SK-N-SH (cell line): Measurements from ENCODE around the gene PTK6. TPM values are rescaled to one million over a fixed set of nuclear protein-coding genes. Genes with fewer than 3 reads are reported as not detected.

Experiments used
- CTCF ChIA-PET: fragments of 300-600, 350-600 bp; formaldehyde crosslinking; extraction: SDS; loops from one replicate; lab custom pipeline; 2021; lab: Yijun Ruan, JAX
- POLR2A ChIA-PET: fragments of 350-600 bp; sonication (Branson Sonifier 250); formaldehyde crosslinking; extraction: SDS; loops from one replicate; lab custom pipeline; 2020; ENCODE audit warnings: antibody characterized with exemption, inconsistent platforms; lab: Yijun Ruan, JAX
- DNase-seq: peaks from one replicate; pipeline ENCODE4 v3.0.0; 2012
- H2AFZ ChIP-seq: fragments of 200-600 bp; sonication (generic); 2 replicates; pipeline ENCODE4 v1.8.1; 2016; ENCODE audit warnings: antibody characterized with exemption, mild to moderate bottlenecking, low read depth
- H3F3A ChIP-seq: fragments of 200-600 bp; sonication (generic); replicated peaks from 2 replicates; pipeline ENCODE3; 2016; ENCODE audit warnings: antibody characterized with exemption, mild to moderate bottlenecking; ENCODE audit not compliant: insufficient read depth
- H3K27ac ChIP-seq, 2 experiments: fragments of 200-500 bp in 1 of 2; fragments of 200-600 bp in 1 of 2; sonication (Bioruptor generic) in 1 of 2; sonication (generic), shearing (Covaris generic) in 1 of 2; 2 replicates each; pipeline versions ENCODE4 v1.5.1 to v1.6.1; 2014 to 2016; ENCODE audit warnings: low read depth in 2 of 2, inconsistent platforms in 1 of 2, low read length in 1 of 2, mild to moderate bottlenecking in 1 of 2, mixed read lengths in 1 of 2
- H3K27me3 ChIP-seq: fragments of 200-600 bp; sonication (generic), shearing (Covaris generic); 2 replicates; pipeline ENCODE4 v1.6.1; 2016; ENCODE audit warnings: mixed run types; ENCODE audit not compliant: insufficient read depth
- H3K36me3 ChIP-seq, 2 experiments: fragments of 200-500 bp in 1 of 2; fragments of 200-600 bp in 1 of 2; sonication (Bioruptor generic) in 1 of 2; sonication (generic) in 1 of 2; replicated peaks in 1 of 2; 2 replicates each; pipeline versions ENCODE3 to v1.5.1; 2014 to 2016; ENCODE audit warnings: low read length in 1 of 2, mild to moderate bottlenecking in 1 of 2; ENCODE audit not compliant: insufficient read depth in 2 of 2, control insufficient read depth in 1 of 2
- H3K4me1 ChIP-seq, 2 experiments: fragments of 200-500 bp in 1 of 2; fragments of 200-600 bp in 1 of 2; sonication (Bioruptor generic) in 1 of 2; sonication (generic), shearing (Covaris generic) in 1 of 2; 2 replicates each; pipeline versions ENCODE4 v1.5.1 to v1.6.1; 2014 to 2016; ENCODE audit warnings: low read depth in 1 of 2, low read length in 1 of 2, mixed run types in 1 of 2; ENCODE audit not compliant: insufficient read depth in 2 of 2, control insufficient read depth in 1 of 2
- H3K4me2 ChIP-seq: fragments of 200-600 bp; sonication (generic), shearing (Covaris generic); 2 replicates; pipeline ENCODE4 v1.6.1; 2017; ENCODE audit warnings: mixed run types
- H3K4me3 ChIP-seq, 2 experiments: fragments of 200-500 bp in 1 of 2; fragments of 200-600 bp in 1 of 2; sonication (Bioruptor generic) in 1 of 2; sonication (generic), shearing (Covaris generic) in 1 of 2; 2 replicates each; pipeline versions ENCODE4 v1.5.1 to v1.8.1; 2014 to 2016; ENCODE audit warnings: low read depth in 2 of 2, inconsistent platforms in 1 of 2, low read length in 1 of 2, mild to moderate bottlenecking in 1 of 2, mixed read lengths in 1 of 2, moderate library complexity in 1 of 2
- H3K79me2 ChIP-seq: fragments of 200-600 bp; sonication (generic); 2 replicates; pipeline ENCODE4 v1.8.1; 2017; ENCODE audit warnings: mild to moderate bottlenecking; ENCODE audit not compliant: insufficient read depth
- H3K9ac ChIP-seq: fragments of 200-600 bp; sonication (generic); 2 replicates; pipeline ENCODE4 v1.6.1; 2017; ENCODE audit warnings: mixed run types
- H3K9me2 ChIP-seq: fragments of 200-600 bp; sonication (generic); 2 replicates; pipeline ENCODE4 v1.6.1; 2017; ENCODE audit warnings: mixed run types
- H3K9me3 ChIP-seq: fragments of 200-600 bp; sonication (generic); 2 replicates; pipeline ENCODE4 v1.6.1; 2017; ENCODE audit warnings: mixed run types, mild to moderate bottlenecking, moderate library complexity
- H4K20me1 ChIP-seq: fragments of 200-600 bp; sonication (generic); 2 replicates; pipeline ENCODE4 v1.6.1; 2017; ENCODE audit warnings: mild to moderate bottlenecking, mixed run types; ENCODE audit not compliant: insufficient read depth
- ELF1 ChIP-seq: IDR thresholded peaks from 2 replicates; pipeline ENCODE4 v1.4.0; 2012
- EZH2phosphoT487 ChIP-seq: fragments of 200-600 bp; sonication (generic); IDR thresholded peaks from 2 replicates; pipeline ENCODE4 v1.6.1; 2017; ENCODE audit warnings: low read depth, mixed run types, mild to moderate bottlenecking, antibody characterized with exemption, moderate library complexity, borderline replicate concordance
- FOSL2 ChIP-seq: IDR thresholded peaks from 2 replicates; pipeline ENCODE4 v1.4.0; 2012; ENCODE audit warnings: low read depth, mild to moderate bottlenecking, moderate library complexity, borderline replicate concordance
- FOXJ3 ChIP-seq: sonication (generic); formaldehyde crosslinking; IDR thresholded peaks from 2 replicates; pipeline ENCODE4 v1.5.1; 2020; ENCODE audit warnings: mild to moderate bottlenecking, missing genetic modification reagents
- GABPA ChIP-seq: IDR thresholded peaks from 2 replicates; pipeline ENCODE4 v1.4.0; 2012; ENCODE audit warnings: low read depth, mild to moderate bottlenecking
- GATA2 ChIP-seq: sonication (generic); formaldehyde crosslinking; IDR thresholded peaks from 2 replicates; pipeline ENCODE4 v1.5.0; 2020; ENCODE audit warnings: mild to moderate bottlenecking, missing genetic modification reagents
- JUND ChIP-seq: IDR thresholded peaks from 2 replicates; pipeline ENCODE4 v1.4.0; 2012
- MXI1 ChIP-seq: IDR thresholded peaks from 2 replicates; pipeline ENCODE4 v1.6.1; 2012; ENCODE audit warnings: mild to moderate bottlenecking, low read depth, low read length, improper control_type of control experiment
- NFIC ChIP-seq: IDR thresholded peaks from 2 replicates; pipeline ENCODE4 v1.4.0; 2012; ENCODE audit warnings: borderline replicate concordance
- NRF1 ChIP-seq: IDR thresholded peaks from 2 replicates; pipeline ENCODE4 v1.6.1; 2012; ENCODE audit warnings: low read depth, mild to moderate bottlenecking, low read length
- POLR2AphosphoS5 ChIP-seq: IDR thresholded peaks from 2 replicates; pipeline ENCODE4 v1.6.1; 2012; ENCODE audit warnings: low read depth, low read length
- RAD21 ChIP-seq: IDR thresholded peaks from 2 replicates; pipeline ENCODE4 v1.6.1; 2012; ENCODE audit warnings: mild to moderate bottlenecking, low read length
- RCOR1 ChIP-seq: fragments of 150-350 bp; IDR thresholded peaks from 2 replicates; pipeline ENCODE4 v1.6.1; 2017; ENCODE audit warnings: antibody characterized with exemption, low read length
- RXRA ChIP-seq: IDR thresholded peaks from 2 replicates; pipeline ENCODE4 v1.4.0; 2012; ENCODE audit warnings: low read depth, mild to moderate bottlenecking, borderline replicate concordance
- TAF1 ChIP-seq: IDR thresholded peaks from 2 replicates; pipeline ENCODE4 v1.6.1; 2012; ENCODE audit warnings: low read depth, mild to moderate bottlenecking, low read length, moderate library complexity, borderline replicate concordance
- TCF12 ChIP-seq: IDR thresholded peaks from 2 replicates; pipeline ENCODE4 v1.4.0; 2012
- TEAD4 ChIP-seq: IDR thresholded peaks from 2 replicates; pipeline ENCODE4 v1.4.0; 2012; ENCODE audit warnings: mild to moderate bottlenecking, borderline replicate concordance; ENCODE audit not compliant: insufficient read depth
- YY1 ChIP-seq: IDR thresholded peaks from 2 replicates; pipeline ENCODE4 v1.4.0; 2012; ENCODE audit warnings: low read depth, mild to moderate bottlenecking
- WGBS: methylation state at CpG from one replicate; pipeline ENCODE4 v1.1.6; 2017; ENCODE audit warnings: low lambda C conversion rate; 5-methylcytosine and 5-hydroxymethylcytosine counted together
- polyA plus RNA-seq, 3 experiments: library from polyadenylated mRNA; depleted of rRNA; stranded (reverse); fragments of >200 nt; gene quantifications; 2 replicates each; pipeline ENCODE4 v1.2.3, GENCODE V29; 2012
- TF ChIP-seq, protein P1 (sequence below): IDR thresholded peaks from 2 replicates; pipeline ENCODE4 v1.6.1; 2012; ENCODE audit warnings: mild to moderate bottlenecking, low read depth, low read length, moderate library complexity
- TF ChIP-seq, protein P2 (sequence below): fragments of 200-600 bp; sonication (generic); IDR thresholded peaks from 2 replicates; pipeline ENCODE4 v1.6.1; 2017; ENCODE audit warnings: antibody characterized with exemption, mild to moderate bottlenecking, moderate library complexity
- TF ChIP-seq, protein P3 (sequence below): IDR thresholded peaks from 2 replicates; pipeline ENCODE4 v1.4.0; 2012; ENCODE audit warnings: low read depth

The PTK6 gene
- polyA plus RNA-seq, 1 of the 3 experiments (the other 2 are of a cell fraction), result 0.07 TPM

DNA sequence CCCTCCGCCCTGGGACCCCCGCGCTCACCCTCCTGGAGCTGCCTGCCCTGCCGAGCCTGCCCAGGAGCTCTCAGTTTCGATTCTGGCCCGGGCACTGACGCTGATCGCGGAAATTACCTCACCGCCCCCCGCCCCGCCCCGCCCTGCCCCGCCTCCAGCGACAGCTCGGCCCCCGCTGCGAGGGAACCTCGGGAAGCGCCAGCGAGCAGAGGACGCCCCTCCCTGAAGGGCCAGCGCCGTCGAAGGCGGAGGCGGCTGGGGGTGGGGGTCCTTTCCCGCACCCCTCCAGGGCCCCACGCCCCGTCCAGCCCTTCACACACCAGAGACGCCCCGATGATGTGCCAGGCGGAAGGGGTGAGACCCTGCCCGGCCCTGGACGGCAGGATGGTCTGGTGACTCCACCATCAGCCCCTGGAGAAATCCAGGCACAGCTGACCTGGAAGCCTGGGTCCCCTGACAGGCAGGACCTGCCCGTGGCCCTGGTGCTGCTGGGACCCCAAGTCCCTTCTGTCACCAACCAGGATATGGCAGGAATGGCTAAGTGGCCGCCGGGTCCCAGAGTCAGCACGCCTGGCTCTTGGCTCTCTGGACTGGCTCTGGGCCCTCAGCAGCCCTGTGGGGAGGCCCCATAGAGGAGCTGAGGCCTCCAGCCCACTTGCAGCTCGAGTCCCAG, 37.1 kb upstream of the PTK6 start, which contains the start of gene HELZ2:
Gene HELZ2, minus strand, starts transcription at position 84 of the 673 bp plus-strand sequence. CDS start 1,854 bp downstream, outside the sequence.
- Histone ChIP-seq H2AFZ (peak within 1 kb of the TSS; percentile 84), H3K9me3 (no peaks in the 10 kb centered on the region), H3K79me2 (peaks cover 8% of the 10 kb centered on the region; the same call in 1 of the 2 replicates), H3K4me3 (peak within 1 kb of the TSS; percentile 79 to 80), H3K36me3 (peaks cover 0 to 6% of the 10 kb centered on the region in 2 experiments), H4K20me1 (no peaks in the 10 kb centered on the region), H3K4me2 (peak within 1 kb of the TSS; percentile 95), H3K27me3 (no peaks in the 10 kb centered on the region), H3K9me2 (no peaks in the 10 kb centered on the region), H3F3A (no peaks in the 10 kb centered on the region), H3K27ac (peak within 1 kb of the TSS in 1 of 2 experiments; percentile 71; a peak in 1 of 4 replicates), H3K4me1 (peaks cover 3 to 28% of the 10 kb centered on the region in 2 experiments; a peak in 2 of 4 replicates), H3K9ac (peak within 1 kb of the TSS; percentile 73)
- peak; percentile 90 for DNase-seq
- 15% methylated on average over 13 of the region's 40 CpGs for WGBS
- ChIA-PET POLR2A (interaction anchor here (0.8 to 1.0 kb wide), 3 partner anchors 25 to 53 kb away, joined by 3 read pairs; partner anchors contain the start of gene GMEB2), CTCF (interaction anchor here (0.7 to 1.3 kb wide), 2 partner anchors 201 to 265 kb away, joined by 3 to 4 read pairs; no protein-coding TSS in a partner anchor)
- TF ChIP-seq POLR2AphosphoS5 (peak; percentile 52), YY1 (no peak), GABPA (0 out of 2 replicates have a peak, but pooled peaks have one; percentile 27), NRF1 (0 out of 2 replicates have a peak, but pooled peaks have one; percentile 4), TAF1 (peak; percentile 51)

DNA sequence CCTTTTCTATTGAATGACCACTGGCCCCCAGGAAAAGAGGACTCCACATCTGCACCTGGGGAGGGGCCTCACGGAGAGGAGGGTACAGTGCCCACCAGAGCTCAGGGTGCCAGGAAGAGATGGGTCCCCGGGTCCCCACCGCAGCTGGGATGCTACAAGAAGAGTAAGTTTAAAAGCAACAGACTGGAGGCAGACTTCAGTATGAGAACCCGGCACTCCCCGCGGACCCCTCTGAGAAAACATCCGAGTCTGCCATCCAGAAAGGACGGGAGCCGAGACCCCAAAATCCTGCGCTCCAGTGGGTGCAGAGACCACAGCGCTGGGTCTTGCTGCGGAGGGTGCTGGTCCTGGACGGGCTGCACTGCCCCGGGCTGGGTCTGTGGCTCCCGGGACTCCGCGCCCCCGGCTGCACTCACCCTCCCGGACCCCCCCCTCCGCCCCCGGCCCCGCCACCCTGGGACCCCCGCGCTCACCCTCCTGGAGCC, 36.5 kb upstream of the PTK6 start:
- Histone ChIP-seq H3K4me2 (peak overlapping the region; percentile 95), H2AFZ (0 out of 2 replicates have a peak overlapping the region, but pooled peaks have one; percentile 23), H3K79me2 (peaks cover 8% of the 10 kb centered on the region; the same call in 1 of the 2 replicates), H3K4me3 (peak overlapping the region; percentile 79 to 80), H3K9me2 (no peaks in the 10 kb centered on the region), H3K9me3 (no peaks in the 10 kb centered on the region), H3K36me3 (peaks cover 0 to 6% of the 10 kb centered on the region in 2 experiments), H3F3A (no peaks in the 10 kb centered on the region), H3K27ac (peak overlapping the region in 1 of 2 experiments; percentile 39; a peak in 1 of 4 replicates), H3K4me1 (peaks cover 3 to 28% of the 10 kb centered on the region in 2 experiments; a peak in 2 of 4 replicates), H3K27me3 (no peaks in the 10 kb centered on the region), H4K20me1 (no peaks in the 10 kb centered on the region), H3K9ac (peak overlapping the region; percentile 73)
- ChIA-PET CTCF (interaction anchor here (0.8 to 1.3 kb wide), 2 partner anchors 17 to 201 kb away, joined by 4 read pairs; no protein-coding TSS in a partner anchor), POLR2A (interaction anchor here (0.8 to 1.0 kb wide), 3 partner anchors 25 to 53 kb away, joined by 3 read pairs; partner anchors contain the start of gene GMEB2)
- 18% methylated on average over 8 of the region's 24 CpGs for WGBS
- TF ChIP-seq NFIC (no peak), TEAD4 (no peak), RAD21 (no peak), FOSL2 (no peak), GATA2 (CRISPR knock-in tag) (no peak), ELF1 (no peak), GABPA (no peak), RXRA (no peak), TCF12 (no peak), EZH2phosphoT487 (no peak), MXI1 (no peak), FOXJ3 (CRISPR knock-in tag) (no peak), JUND (no peak), RCOR1 (no peak)
- TF ChIP-seq, protein P1, sequence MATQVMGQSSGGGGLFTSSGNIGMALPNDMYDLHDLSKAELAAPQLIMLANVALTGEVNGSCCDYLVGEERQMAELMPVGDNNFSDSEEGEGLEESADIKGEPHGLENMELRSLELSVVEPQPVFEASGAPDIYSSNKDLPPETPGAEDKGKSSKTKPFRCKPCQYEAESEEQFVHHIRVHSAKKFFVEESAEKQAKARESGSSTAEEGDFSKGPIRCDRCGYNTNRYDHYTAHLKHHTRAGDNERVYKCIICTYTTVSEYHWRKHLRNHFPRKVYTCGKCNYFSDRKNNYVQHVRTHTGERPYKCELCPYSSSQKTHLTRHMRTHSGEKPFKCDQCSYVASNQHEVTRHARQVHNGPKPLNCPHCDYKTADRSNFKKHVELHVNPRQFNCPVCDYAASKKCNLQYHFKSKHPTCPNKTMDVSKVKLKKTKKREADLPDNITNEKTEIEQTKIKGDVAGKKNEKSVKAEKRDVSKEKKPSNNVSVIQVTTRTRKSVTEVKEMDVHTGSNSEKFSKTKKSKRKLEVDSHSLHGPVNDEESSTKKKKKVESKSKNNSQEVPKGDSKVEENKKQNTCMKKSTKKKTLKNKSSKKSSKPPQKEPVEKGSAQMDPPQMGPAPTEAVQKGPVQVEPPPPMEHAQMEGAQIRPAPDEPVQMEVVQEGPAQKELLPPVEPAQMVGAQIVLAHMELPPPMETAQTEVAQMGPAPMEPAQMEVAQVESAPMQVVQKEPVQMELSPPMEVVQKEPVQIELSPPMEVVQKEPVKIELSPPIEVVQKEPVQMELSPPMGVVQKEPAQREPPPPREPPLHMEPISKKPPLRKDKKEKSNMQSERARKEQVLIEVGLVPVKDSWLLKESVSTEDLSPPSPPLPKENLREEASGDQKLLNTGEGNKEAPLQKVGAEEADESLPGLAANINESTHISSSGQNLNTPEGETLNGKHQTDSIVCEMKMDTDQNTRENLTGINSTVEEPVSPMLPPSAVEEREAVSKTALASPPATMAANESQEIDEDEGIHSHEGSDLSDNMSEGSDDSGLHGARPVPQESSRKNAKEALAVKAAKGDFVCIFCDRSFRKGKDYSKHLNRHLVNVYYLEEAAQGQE, result no peak
- TF ChIP-seq, protein P2, sequence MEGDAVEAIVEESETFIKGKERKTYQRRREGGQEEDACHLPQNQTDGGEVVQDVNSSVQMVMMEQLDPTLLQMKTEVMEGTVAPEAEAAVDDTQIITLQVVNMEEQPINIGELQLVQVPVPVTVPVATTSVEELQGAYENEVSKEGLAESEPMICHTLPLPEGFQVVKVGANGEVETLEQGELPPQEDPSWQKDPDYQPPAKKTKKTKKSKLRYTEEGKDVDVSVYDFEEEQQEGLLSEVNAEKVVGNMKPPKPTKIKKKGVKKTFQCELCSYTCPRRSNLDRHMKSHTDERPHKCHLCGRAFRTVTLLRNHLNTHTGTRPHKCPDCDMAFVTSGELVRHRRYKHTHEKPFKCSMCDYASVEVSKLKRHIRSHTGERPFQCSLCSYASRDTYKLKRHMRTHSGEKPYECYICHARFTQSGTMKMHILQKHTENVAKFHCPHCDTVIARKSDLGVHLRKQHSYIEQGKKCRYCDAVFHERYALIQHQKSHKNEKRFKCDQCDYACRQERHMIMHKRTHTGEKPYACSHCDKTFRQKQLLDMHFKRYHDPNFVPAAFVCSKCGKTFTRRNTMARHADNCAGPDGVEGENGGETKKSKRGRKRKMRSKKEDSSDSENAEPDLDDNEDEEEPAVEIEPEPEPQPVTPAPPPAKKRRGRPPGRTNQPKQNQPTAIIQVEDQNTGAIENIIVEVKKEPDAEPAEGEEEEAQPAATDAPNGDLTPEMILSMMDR, result no peak
- TF ChIP-seq, protein P3, sequence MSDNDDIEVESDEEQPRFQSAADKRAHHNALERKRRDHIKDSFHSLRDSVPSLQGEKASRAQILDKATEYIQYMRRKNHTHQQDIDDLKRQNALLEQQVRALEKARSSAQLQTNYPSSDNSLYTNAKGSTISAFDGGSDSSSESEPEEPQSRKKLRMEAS, result no peak
- no peak for DNase-seq
